ENCODE results near the gene SARM1.
"Not testable (repeated sequence)": the region's sequence is repeated elsewhere in the genome, so short reads cannot be mapped to it uniquely, and the experiment has no call there.

SARM1 gene

GRCh38 chr17:28371245-28372202 is at the start of gene SARM1:
SARM1 (plus strand) TSS chr17:28371694; CDS start chr17:28372033, 339 bp downstream.
- peak; percentile 92 to 94 for DNase-seq

DNA sequence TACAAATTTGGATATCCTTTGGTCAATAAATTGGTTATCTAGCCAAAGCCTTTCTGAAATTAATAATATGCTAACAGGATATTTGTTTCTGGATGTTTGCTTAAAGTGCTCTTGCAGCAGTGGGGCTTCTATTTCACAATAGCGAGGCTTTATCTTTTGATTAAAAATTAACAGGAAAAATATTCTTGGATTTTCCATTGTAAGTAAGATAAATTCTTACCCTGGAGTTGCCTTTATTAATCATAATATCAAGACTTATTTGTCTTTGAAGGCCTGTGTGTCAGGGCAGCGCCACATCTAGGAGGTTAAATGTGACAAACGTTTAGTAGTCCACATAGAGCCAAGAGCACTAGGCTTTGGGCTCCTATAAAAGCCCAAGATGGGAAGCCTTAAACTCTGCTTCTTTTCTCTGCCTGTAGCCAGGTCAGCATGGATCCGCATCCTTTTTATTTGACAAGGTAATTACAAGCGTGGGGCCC is 47.2 kb upstream of the SARM1 start:
- DNase-seq: no peak

DNA sequence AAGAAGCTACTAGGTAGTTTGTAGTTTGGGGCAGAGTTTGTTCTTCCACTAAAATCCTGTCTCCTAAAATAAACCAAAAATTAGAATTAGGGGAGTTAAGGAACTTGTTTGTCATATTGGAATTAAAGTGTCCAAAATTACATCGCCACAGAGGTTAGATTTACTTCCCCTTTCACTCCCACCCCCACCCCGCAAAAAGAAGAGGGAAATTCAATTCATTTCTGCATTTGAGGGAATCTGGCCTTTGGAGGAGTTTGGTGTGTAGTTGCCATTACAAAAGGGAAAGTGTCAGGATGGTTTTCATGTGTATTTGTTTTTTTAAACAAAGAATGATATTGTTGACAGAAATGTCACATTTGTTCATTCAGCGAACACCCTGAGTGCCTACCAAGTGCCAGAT is 46.7 kb upstream of the SARM1 start:
- no peak for DNase-seq

- no peak for DNase-seq
Measured at GRCh38 chr17:28325211-28325610, 46.3 kb upstream of the SARM1 start.

- peak; percentile 12 to 14 for DNase-seq
Measured at GRCh38 chr17:28326114-28326513, 45.4 kb upstream of the SARM1 start.

GRCh38 chr17:28327031-28327607 is 44.4 kb upstream of the SARM1 start:
- DNase-seq: peak; percentile 54 to 57

DNA sequence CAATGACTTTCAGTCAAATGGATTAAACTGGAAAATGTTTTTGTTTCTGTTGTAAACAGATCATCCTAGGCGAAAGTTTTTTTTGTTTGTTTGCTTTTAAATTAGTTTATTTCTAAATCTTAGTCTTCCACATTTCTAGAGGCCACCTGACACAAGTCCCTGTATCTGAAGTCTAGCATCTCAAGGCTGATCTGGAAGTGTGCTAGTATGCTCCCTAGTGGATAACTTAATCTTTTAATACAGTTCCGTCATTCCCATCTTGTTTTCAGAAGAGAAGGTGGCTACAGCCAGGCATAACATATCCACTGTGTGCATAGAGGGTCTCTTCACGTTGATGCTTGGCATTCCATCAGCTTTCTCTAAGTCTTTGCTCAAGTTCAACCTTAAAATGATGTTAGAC is 43.8 kb upstream of the SARM1 start:
- peak in 1 of 2 experiments; percentile 5 for DNase-seq

DNA sequence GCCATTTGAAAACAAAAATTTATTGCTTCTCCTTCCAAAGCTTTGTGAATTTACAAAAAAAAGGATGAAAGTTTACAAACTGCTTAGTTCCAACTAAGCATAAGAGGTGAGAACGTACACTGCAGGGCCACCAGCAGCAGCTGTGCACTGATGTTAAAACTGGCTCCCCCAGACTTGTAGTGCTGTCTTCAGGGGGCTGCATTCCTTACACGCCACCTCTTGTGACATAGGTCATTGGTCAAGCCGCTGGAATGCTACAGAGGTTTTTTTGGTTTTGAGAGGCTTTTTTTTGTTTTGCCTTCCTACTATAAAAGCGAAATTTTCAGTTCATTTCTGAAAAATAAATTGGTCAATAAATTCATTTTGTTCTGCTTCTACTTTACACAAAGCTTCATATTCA is 43.2 kb upstream of the SARM1 start:
- no peak for DNase-seq

DNA sequence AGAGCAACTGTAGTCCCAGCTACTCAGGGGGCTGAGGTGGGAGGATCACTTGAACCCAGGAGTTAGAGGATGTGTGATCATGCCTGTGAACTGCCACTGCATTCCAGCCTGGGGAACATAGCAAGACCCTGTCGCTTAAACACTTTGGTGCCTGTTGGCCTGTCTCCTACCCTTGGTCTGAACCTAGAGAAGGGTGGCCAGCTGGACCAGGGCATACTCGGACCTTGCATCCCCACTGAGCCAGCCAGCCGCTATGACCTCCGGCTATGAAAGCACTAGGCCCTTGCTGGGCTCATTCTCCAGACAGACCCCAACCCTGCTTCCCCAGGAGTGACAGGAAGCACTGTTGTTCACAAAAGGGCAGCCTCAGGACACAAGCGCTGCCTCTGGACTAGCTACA is 40.8 kb upstream of the SARM1 start:
- DNase-seq: no peak

GRCh38 chr17:28331891-28332420 is 39.5 kb upstream of the SARM1 start:
- DNase-seq: no peak

- no peak for DNase-seq
Measured at GRCh38 chr17:28333083-28333746, 38.3 kb upstream of the SARM1 start.

GRCh38 chr17:28334171-28334570 is 37.3 kb upstream of the SARM1 start:
- no peak for DNase-seq

DNA sequence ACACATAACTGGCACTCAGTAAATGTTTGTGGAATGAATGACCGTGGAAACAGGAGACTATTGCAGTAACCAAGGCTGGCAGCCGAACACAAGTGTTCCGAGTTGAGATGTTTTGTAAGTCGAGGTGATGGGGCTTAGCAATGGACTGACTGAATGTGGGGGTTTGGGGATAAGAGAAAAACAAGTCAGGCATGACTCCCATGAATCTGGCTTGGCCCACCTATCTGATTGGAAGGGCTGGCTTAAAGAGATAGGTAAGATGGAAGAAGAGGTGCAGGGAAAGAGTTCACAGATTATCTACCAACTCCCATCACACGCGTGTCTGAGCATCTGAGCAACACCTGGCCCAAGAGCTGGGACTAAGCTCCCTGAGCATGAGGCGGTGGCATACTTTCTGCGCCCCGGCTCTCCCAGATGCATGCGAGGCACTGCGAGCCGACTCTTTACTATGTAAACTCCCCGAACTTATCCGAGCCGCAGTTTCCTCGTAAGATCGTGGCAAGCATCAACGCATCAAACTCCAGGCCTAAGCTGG is 36.8 kb upstream of the SARM1 start:
- no peak for DNase-seq

- peak; percentile 96 to 97 for DNase-seq
Measured at GRCh38 chr17:28335201-28335958, 36.1 kb upstream of the SARM1 start, which contains the start of the genes IFT20 and TNFAIP1. IFT20 (minus strand) TSS chr17:28335472; CDS start chr17:28331985, 3,487 bp downstream. TNFAIP1 (plus strand) TSS chr17:28335761; CDS start chr17:28339522, 3,761 bp downstream.

GRCh38 chr17:28335959-28336871 is 35.3 kb upstream of the SARM1 start:
- DNase-seq: peak in 1 of 2 experiments; percentile 43

DNA sequence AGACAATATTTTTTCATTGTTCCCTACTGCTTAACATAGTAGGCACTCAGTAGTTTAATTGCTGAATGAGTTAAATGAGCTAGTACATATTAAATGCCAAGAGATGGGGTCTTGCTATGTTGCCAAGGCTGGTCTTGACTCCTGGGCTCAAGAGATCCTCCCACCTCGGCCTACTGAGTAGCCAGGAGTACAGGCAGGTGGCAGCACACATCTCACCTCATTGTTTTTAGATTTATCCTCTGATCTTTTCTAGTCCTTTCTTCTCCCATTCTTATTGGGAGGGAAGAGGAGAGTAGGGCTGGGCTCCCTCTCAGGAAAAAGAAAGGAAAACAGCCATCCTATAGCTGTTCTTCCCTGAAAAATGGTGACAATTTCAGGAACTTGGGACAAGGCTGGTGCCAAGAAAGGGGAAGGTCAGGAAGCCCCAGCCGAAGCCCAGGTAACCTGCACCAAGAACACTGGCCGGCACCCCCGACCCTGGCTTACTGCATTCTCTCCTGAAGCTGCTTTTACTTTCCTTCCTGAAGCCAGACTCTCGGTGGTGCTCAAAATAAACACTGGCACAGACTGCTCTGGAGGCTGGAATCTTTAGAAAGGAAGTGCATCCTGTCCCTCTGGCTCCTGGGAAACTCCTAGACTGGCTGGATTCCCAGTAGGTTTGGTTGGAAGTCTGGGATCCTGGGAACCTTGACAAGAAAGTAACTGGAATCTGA is 33.3 kb upstream of the SARM1 start:
- no peak for DNase-seq

- not testable (repeated sequence) for DNase-seq
Measured at GRCh38 chr17:28338769-28339212, 32.7 kb upstream of the SARM1 start.

DNA sequence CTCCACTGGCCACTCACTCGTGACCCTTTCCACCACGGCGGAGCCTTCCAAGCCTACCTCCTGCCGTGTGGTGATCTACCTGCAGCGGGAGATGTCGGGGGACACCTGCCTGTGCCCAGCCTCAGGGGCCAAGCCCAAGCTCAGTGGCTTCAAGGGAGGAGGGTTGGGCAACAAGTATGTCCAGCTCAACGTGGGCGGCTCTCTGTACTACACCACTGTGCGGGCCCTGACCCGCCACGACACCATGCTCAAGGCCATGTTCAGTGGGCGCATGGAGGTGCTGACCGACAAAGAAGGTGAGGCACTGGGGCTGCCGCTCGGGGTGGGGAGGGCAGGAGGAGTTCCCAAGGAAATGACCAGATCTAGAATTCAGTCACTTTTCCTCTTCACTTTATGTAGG is 32.1 kb upstream of the SARM1 start:
- DNase-seq: no peak

- no peak for DNase-seq
Measured at GRCh38 chr17:28340374-28340773, 31.1 kb upstream of the SARM1 start.

GRCh38 chr17:28341516-28341915 is 30.0 kb upstream of the SARM1 start:
- no peak for DNase-seq

Measured in activated T-cell treated with anti-CD3 and anti-CD28 coated beads, Interleukin-2, amount 50 U/mL, for 48 hours (primary cell).